ENCODE results near the gene WFDC5.
"Not testable (repeated sequence)": the region's sequence is repeated elsewhere in the genome, so short reads cannot be mapped to it uniquely, and the experiment has no call there.

Gene WFDC5

GRCh38 chr20:45087097-45087790 is 27.7 kb downstream of the WFDC5 start:
- peak; percentile 56 for DNase-seq

DNA sequence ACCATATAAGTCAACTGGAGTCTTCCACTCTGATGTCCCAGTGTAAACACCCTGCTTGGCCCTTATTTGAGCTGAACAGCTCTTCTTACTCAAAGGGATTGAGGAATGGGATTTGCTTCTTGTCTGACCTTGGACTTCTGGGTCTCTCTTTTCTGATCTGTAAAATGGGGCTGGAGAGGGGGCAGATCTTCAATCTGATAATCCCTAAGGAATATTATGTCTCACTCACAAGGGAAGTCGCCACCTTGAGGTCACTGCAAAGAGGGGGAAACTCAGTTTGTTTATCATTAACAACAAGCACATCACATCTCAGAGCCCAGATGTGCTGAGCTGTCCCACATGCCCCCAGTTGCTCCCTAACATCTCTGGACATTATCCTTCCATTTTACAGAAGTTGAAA is 29.1 kb downstream of the WFDC5 start:
- no peak for DNase-seq

- no peak for DNase-seq
Observed at GRCh38 chr20:45085289-45085688, 29.7 kb downstream of the WFDC5 start.

DNA sequence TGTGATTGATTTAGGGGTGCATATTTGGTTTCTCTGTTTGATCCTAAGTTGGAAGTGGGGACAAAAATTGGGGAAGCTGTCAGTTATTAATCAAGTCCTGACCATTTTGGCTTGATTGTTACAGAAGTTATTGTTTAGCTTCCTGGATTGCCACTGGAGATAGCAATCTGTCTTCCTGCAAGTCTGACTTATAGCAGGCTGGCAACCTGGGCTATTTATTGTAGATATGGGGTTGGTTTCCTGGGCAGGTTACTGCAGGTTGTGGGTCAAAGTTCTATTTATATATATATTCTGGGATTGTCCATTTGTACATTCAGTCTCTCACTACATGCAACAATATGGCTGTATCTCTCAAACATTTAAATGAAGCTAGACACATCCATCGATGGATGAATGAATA is 31.8 kb downstream of the WFDC5 start:
- no peak for DNase-seq

- no peak for DNase-seq
Observed at GRCh38 chr20:45082468-45082867, 32.5 kb downstream of the WFDC5 start.

DNA sequence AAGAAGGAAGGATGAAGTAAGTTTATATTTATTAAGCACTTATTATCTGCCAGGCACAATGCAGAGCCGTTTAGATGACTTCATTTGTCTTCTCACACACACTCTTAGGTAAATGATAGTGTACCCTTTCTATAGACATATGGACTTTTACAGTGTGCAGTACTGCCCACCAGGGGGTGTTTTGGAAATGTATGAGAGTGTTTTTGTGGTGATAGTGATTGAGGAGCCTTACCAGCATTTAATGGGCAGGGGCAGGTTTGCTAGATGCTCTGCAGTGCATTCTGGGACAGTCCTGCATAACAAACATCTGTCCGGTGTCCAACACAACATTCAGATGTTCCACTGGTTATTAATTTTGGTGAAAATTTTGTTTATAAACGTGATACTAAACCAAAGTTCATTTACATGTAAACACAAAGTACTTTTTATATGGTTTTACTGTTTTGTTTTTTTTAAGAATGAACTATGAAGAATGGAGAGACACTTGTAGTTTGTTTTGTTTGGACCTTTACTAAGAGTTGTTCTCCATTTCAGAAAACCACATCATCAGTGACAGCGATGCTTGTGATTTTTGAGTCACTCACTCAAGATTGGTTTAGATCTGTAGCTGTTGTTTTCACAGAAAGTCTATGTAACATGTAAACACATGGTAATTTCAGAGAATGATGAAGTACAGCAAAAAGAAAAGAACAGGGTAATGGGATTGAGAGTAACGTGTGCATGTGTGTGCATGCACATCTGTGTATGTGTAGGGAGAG is 33.9 kb downstream of the WFDC5 start:
- peak; percentile 29 for DNase-seq

GRCh38 chr20:45077559-45077958 is 37.4 kb downstream of the WFDC5 start:
- DNase-seq = no peak

- no peak for DNase-seq
Observed at GRCh38 chr20:45073221-45073620, 41.8 kb downstream of the WFDC5 start.

GRCh38 chr20:45072066-45072465 is 42.9 kb downstream of the WFDC5 start:
- no peak for DNase-seq

- DNase-seq = peak; percentile 74
Observed at GRCh38 chr20:45070932-45071632, 43.9 kb downstream of the WFDC5 start.

- peak; percentile 57 for DNase-seq
Observed at GRCh38 chr20:45069261-45069660, 45.7 kb downstream of the WFDC5 start.

DNA sequence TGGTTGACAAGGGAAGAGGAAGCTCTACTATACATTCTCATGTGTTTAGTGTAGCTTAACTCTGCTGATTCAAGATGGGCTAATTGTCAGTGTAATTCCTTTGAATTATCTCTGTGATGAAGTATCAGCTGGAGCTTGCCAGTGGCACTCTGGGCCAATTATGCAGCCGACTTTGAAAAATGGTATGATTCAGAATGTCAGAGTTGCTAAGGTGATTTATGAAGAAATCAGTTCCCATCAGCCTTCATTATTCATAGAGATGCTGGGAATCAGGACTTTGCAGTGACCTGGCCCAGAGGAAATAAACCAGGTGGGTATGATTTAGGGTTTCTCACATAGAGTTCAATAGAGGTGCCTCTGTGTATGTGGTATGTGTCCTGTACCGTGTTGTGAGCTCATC is 47.4 kb downstream of the WFDC5 start:
- DNase-seq = no peak

- no peak for DNase-seq
Observed at GRCh38 chr20:45067087-45067486, 47.9 kb downstream of the WFDC5 start.

GRCh38 chr20:45066372-45066771 is 48.6 kb downstream of the WFDC5 start:
- no peak for DNase-seq

GRCh38 chr20:45064812-45065211 is 50.2 kb downstream of the WFDC5 start:
- DNase-seq = no peak

DNA sequence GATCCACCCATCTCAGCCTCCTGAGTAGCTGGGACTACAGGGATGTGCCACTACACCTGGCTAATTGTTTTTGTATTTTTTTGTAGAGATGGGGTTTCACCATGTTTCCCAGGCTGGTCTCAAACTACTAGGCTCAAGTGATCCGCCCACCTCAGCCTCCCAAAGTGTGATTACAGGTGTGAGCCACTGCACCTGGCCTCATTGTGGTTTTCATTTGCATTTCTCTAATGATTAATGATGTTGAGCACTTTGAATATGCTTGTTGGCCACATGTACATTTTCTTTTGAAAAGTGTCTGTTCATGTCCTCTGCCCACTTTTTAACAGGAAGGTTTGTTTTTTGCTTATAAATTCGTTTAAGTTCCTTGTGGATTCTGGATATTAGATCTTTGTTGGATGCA is 51.9 kb downstream of the WFDC5 start:
- DNase-seq = not testable (repeated sequence)

DNA sequence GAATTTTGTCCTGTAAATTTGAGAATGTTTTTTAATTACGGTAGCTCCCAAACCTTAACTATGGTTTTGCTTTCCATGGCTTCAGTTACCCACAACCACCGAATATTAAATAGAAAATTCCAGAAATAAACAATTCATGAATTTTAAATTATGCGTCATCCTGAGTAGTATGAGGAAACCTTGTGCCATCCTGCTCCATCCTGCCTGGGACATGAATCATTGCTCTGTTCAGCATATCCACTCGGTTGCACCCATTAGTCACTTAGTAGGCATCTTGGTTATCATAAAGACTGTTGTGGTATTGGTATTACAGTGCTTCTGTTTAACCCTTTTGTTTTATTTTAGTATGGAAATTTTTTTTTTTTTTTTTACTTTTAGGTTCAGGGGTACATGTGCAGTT is 53.7 kb downstream of the WFDC5 start:
- no peak for DNase-seq

DNA sequence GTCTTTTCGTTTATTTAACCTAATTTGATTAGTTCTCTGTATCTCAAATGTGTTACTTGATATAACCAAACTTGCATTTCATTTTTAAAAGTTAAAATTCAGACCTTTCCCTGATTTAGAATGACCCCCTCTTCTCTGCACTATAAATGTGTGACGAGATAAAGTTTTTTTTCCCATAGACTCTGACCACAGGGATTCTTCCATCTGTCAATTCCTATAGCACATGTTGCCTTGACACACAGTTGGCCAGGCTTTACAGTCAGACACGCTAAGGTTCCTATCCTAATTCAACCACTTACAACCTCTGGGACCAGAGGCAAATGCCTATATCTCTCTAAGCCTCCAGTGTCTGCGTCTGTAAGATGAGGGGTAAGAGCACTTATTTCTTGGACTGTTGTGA is 54.7 kb downstream of the WFDC5 start:
- no peak for DNase-seq
